ENCODE results near the gene IL22.
"Not testable (repeated sequence)": the region's sequence is repeated elsewhere in the genome, so short reads cannot be mapped to it uniquely, and the experiment has no call there.

The IL22 gene

GRCh38 chr12:68234140-68234539, 19.3 kb downstream of the IL22 start:
- DNase-seq: no peak
- intact Hi-C loops (cut with DNase I): loop anchor here (10.0 kb wide), 1 partner anchor 61 kb away; no protein-coding TSS in a partner anchor

GRCh38 chr12:68233498-68233897, 19.9 kb downstream of the IL22 start:
- intact Hi-C loops (cut with DNase I): loop anchor here (10.0 kb wide), 1 partner anchor 61 kb away; no protein-coding TSS in a partner anchor
- no peak for DNase-seq

- peak in 3 of 10 donors; percentile 21 to 84 (median 24) for DNase-seq
- intact Hi-C loops (cut with DNase I): loop anchor here (10.0 kb wide), 1 partner anchor 63 kb away; no protein-coding TSS in a partner anchor
Observed at GRCh38 chr12:68231691-68232090, 21.7 kb downstream of the IL22 start.

GRCh38 chr12:68231229-68231628, 22.2 kb downstream of the IL22 start:
- DNase-seq: no peak
- intact Hi-C loops (cut with DNase I): loop anchor here (10.0 kb wide), 1 partner anchor 64 kb away; no protein-coding TSS in a partner anchor

- intact Hi-C loops (cut with DNase I): loop anchor here (10.0 kb wide), 1 partner anchor 65 kb away; no protein-coding TSS in a partner anchor
- DNase-seq: no peak
Observed at GRCh38 chr12:68229956-68230355, 23.4 kb downstream of the IL22 start.

GRCh38 chr12:68227356-68227755, 26.0 kb downstream of the IL22 start:
- intact Hi-C loops (cut with DNase I): no loop called here
- DNase-seq: no peak

GRCh38 chr12:68225576-68226476, 27.6 kb downstream of the IL22 start, which contains the start of gene IL26:
TSS of gene IL26 (minus strand) at chr12:68225810. CDS start at chr12:68225756, 54 bp downstream.
- no peak for DNase-seq
- intact Hi-C loops (cut with DNase I): no loop called here

GRCh38 chr12:68224613-68225285, 28.7 kb downstream of the IL22 start:
- DNase-seq: no peak
- intact Hi-C loops (cut with DNase I): loop anchor here (5.0 kb wide), 1 partner anchor 182 kb away; no protein-coding TSS in a partner anchor

GRCh38 chr12:68223067-68223747, 30.2 kb downstream of the IL22 start:
- intact Hi-C loops (cut with DNase I): loop anchor here (1.0 to 5.0 kb wide), 2 partner anchors 94 to 181 kb away; no protein-coding TSS in a partner anchor
- peak; percentile 48 to 95 (median 76) for DNase-seq

GRCh38 chr12:68222326-68222725, 31.1 kb downstream of the IL22 start:
- intact Hi-C loops (cut with DNase I): loop anchor here (5.0 kb wide), 1 partner anchor 180 kb away; no protein-coding TSS in a partner anchor
- peak in 1 of 10 donors; percentile 61 for DNase-seq

GRCh38 chr12:68221497-68221896, 31.9 kb downstream of the IL22 start:
- DNase-seq: no peak
- intact Hi-C loops (cut with DNase I): loop anchor here (5.0 kb wide), 1 partner anchor 179 kb away; no protein-coding TSS in a partner anchor

- DNase-seq: no peak
Observed at GRCh38 chr12:68210875-68211274, 42.5 kb downstream of the IL22 start.

GRCh38 chr12:68209048-68209728, 44.2 kb downstream of the IL22 start:
- DNase-seq; intact Hi-C loops (cut with DNase I): not testable (repeated sequence)

More at GRCh38 chr12:68210875-68211274, 42.5 kb downstream of the IL22 start:
- intact Hi-C loops (cut with DNase I): no loop called here

- intact Hi-C loops (cut with DNase I): no loop called here
- no peak for DNase-seq
Observed at GRCh38 chr12:68207276-68207675, 46.1 kb downstream of the IL22 start.

- intact Hi-C loops (cut with DNase I): no loop called here
- DNase-seq: no peak
Observed at GRCh38 chr12:68206446-68206845, 47.0 kb downstream of the IL22 start.

GRCh38 chr12:68203460-68203875, 49.9 kb downstream of the IL22 start:
- intact Hi-C loops (cut with DNase I): no loop called here
- DNase-seq: no peak

- intact Hi-C loops (cut with DNase I): no loop called here
- DNase-seq: no peak
Observed at GRCh38 chr12:68200854-68201253, 52.5 kb downstream of the IL22 start.

GRCh38 chr12:68199127-68199526, 54.3 kb downstream of the IL22 start:
- intact Hi-C loops (cut with DNase I): no loop called here
- DNase-seq: no peak

GRCh38 chr12:68198507-68199086, 54.8 kb downstream of the IL22 start:
- intact Hi-C loops (cut with DNase I): no loop called here
- DNase-seq: no peak

All from posterior cingulate gyrus (tissue), 11 donors.